Liver (tissue), 3 donors: ENCODE results near the gene PCDHGA5.
"Not testable (repeated sequence)": the region's sequence is repeated elsewhere in the genome, so short reads cannot be mapped to it uniquely, and the experiment has no call there.

Experiments used
- CTCF ChIP-seq: fragments of 150-350 bp; IDR thresholded peaks from 2 replicates; pipeline ENCODE4 v1.5.1; 2017; ENCODE audit warnings: improper control_type of control experiment, low read depth, low read length; ENCODE audit not compliant: missing input control
- GABPA ChIP-seq, 2 donors: IDR thresholded peaks in 1 of 2; conservative IDR thresholded peaks in 1 of 2; 2 replicates each; pipeline ENCODE4 v1.6.1; 2016; ENCODE audit warnings: antibody characterized with exemption in 2 of 2, mild to moderate bottlenecking in 1 of 2, moderate library complexity in 1 of 2
- HNF4A ChIP-seq, 2 donors: conservative IDR thresholded peaks; 2 replicates each; pipeline ENCODE4 v1.6.1; 2016; ENCODE audit warnings: antibody characterized with exemption in 2 of 2, mild to moderate bottlenecking in 2 of 2
- JUND ChIP-seq, 2 donors: IDR thresholded peaks; 2 replicates each; pipeline ENCODE4 v1.6.1; 2016; ENCODE audit warnings: antibody characterized with exemption in 2 of 2
- TAF1 ChIP-seq: conservative IDR thresholded peaks from 2 replicates; pipeline ENCODE4 v1.6.1; 2016; ENCODE audit warnings: antibody characterized with exemption, mild to moderate bottlenecking
- donor health status: healthy.
- donor health status: healthy.

GRCh38 chr5:141397756-141398551 lies 34.0 kb downstream of the PCDHGA5 start, which contains the start of gene PCDHGB5:
- not testable (repeated sequence) for TF ChIP-seq TAF1; JUND (IDR thresholded peaks at IDR 0.05); HNF4A (conservative IDR thresholded peaks at IDR 0.05); GABPA (IDR thresholded peaks at IDR 0.05 in 1 of 2, conservative IDR thresholded peaks at IDR 0.05 in 1 of 2)
- TF ChIP-seq CTCF: peak; percentile 64
